ENCODE measurements around the gene CTXN3.

The CTXN3 gene

GRCh38 chr5:127700237-127700766 is 51.4 kb downstream of the CTXN3 start:
- DNase-seq = no peak

- DNase-seq = no peak
These were observed 53.6 kb downstream of the CTXN3 start for GRCh38 chr5:127702434-127702833.

- no peak for DNase-seq
These were observed 54.2 kb downstream of the CTXN3 start, which contains the start of gene CCDC192 for GRCh38 chr5:127702926-127703561. TSS of gene CCDC192 (plus strand) at chr5:127703391. CDS start at chr5:127703446, 55 bp downstream.

- DNase-seq = peak; percentile 84
These were observed 56.4 kb downstream of the CTXN3 start for GRCh38 chr5:127705120-127705892.

- no peak for DNase-seq
These were observed 57.8 kb downstream of the CTXN3 start for GRCh38 chr5:127706691-127707090.

- no peak for DNase-seq
These were observed 58.3 kb downstream of the CTXN3 start for GRCh38 chr5:127707209-127707608.
